Hypothalamus (tissue), 51 donors: ENCODE measurements around the gene FSTL4.

Source experiments
- DNase-seq, 51 donors: peaks; one replicate each; lab custom pipeline; 2025; lab: John Stamatoyannopoulos, UW

The FSTL4 gene

GRCh38 chr5:133434336-133434735, 178.0 kb downstream of the FSTL4 start:
- no peak for DNase-seq

- no peak for DNase-seq
Observed at GRCh38 chr5:133433641-133434040, 178.7 kb downstream of the FSTL4 start.

- DNase-seq: no peak
Observed at GRCh38 chr5:133432956-133433532, 179.3 kb downstream of the FSTL4 start.

DNA sequence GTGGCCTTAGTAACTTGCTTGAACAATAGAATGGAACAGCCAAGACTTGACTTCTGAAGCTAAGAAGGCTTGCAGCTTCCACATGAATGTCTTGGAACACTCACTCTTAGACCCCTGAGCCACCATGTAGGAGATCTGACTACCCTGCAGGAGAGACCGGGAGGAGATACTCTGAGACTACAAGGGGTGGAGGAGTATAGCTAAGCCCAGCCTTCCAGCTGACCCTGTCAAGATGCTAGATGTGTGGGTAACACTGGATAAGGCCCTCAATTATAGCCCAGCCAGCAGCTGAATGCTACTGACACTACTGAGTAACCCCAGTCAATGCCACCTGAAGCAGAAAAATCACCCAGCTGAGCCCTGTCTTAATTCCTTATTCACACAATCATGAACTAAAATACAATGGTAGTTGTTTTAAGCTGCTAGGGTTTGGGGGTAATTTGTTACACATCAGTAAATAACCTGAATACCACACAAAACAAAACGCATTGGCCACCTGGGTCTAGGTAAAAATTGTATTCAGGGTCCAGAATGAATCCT, 180.9 kb downstream of the FSTL4 start:
- DNase-seq: no peak

DNA sequence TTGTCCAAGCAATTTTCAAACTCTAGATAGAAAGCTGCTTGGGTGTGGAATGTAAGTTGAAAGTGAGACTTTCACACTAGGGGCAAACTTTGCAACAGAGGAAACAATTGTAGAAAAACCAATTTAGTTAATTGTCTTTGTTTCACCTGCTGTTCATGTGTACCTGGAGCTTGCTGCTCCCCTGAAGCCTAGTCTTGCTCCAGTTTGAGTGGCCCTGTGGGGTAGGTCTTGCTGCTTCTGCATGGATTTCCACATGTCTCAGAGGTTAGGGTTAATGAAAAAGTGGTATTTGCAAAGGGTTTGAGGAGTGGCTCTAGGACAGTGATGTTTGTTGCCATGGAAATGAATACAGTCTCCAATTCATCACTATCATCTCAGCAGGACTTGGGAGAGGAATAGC, 182.2 kb downstream of the FSTL4 start:
- no peak for DNase-seq

DNA sequence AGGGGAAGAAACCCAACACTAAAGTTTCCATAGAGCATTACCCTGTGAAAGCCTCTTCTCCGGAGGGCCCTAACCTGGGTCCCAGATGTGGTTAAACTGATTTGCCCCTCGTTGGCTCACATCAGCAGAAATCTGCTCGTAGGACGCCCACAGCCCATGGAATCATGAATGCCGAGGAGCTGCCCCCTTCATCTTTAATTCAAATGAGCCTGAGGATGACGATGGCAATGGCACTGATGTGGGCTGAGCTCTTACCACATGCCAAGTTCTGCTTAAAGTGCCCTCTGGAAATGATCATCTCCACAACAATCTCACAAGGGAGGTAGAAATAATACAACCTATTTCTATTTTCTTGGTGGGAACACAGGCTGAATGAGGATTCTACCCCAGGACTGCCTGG, 183.3 kb downstream of the FSTL4 start:
- DNase-seq: no peak

GRCh38 chr5:133428072-133428660, 184.2 kb downstream of the FSTL4 start:
- DNase-seq: no peak

DNA sequence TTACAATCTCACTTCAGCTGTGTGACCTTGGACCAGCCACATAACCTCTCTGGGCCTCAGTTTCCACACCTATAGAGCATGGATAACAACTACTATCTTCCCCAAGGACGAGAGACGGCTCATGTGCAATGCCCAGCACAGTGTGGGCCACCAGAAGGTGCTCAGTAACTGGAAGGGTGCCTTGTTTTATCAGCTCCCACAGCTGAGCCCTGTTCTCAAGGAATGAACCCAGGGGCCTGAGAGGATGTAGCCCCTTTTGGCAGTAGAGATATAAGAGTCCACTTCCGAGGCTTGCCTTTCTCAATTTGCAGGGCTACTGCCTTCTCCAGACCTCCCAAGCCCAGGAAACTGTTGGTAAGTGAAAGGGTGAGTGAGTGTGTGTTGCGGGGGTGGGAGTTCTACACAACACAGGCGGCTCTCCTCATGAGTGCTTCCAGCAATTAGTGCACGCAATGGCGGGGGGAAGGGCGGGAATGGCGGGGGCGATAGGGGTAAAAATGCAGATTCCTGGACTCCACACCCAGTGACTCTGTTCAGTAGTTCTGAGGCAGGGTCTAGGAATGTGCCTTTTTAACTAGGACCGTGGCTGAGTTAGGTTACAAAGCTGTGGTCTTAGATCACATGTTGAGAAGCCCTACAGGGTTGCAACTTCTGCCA, 185.1 kb downstream of the FSTL4 start:
- DNase-seq: no peak

GRCh38 chr5:133426264-133426663, 186.1 kb downstream of the FSTL4 start:
- DNase-seq: no peak

- no peak for DNase-seq
Observed at GRCh38 chr5:133425764-133426163, 186.6 kb downstream of the FSTL4 start.

DNA sequence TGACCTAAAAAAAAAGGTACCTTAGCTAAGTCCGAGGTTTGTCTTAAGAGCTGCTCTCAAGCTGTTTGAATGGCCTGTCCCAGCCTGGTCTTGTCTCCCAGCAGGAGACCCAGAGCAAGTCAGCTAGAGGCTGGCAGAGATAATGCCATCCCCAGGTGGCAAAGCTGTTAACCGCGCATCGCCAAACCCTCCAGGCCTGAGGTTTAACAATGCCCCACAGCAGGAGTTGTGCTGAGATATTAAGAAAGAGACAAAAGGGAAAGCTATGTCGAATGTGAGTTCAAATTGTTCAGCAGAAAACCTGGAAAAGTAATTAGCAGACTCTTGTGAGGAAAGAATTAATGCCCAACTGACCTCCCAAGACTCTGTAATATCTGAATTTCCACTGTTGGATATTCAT, 187.1 kb downstream of the FSTL4 start:
- no peak for DNase-seq

GRCh38 chr5:133423618-133424282, 188.6 kb downstream of the FSTL4 start:
- peak in 40 of 51 donors; percentile 2 to 77 (median 30) for DNase-seq

- DNase-seq: no peak
Observed at GRCh38 chr5:133423011-133423617, 189.2 kb downstream of the FSTL4 start.

DNA sequence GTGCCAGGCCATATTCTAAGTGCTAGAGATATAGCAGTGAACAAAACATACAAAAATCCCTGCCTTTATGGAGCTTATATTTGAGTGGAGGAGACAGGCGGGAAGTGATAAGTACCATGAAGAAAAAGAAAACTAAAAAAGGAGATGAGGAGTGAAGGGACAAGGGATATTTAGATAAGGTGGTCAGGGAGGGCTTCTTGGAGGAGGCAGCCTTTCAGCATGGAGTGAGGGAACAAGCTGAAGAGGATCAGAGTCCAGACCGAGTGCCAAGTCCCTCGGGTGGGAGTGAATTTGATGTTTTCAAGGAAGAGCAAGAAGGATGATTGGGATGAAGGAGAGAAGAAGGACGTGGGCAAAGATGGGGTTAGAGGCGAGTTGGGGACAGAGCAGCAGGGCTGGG, 190.5 kb downstream of the FSTL4 start:
- DNase-seq: no peak

DNA sequence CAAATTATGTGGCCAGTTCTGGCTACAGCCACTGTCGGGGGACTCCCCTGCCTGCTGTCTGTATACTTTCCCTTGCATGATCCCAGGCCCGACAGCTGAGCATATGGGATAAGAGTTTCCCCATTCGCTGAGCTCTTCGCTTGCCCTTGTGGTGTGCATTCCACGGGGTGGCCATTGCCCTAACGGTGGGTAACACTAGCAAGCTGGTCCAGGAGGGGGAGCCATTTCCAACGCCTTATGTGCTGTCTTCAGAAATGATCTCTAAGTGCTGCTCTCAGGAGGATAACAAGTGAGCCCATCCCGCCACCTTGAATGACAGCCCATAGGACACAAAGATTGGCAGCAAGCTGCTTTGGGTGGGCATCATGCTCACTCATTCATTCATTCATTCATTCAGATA, 190.9 kb downstream of the FSTL4 start:
- DNase-seq: peak in 1 of 51 donors; percentile 3

DNA sequence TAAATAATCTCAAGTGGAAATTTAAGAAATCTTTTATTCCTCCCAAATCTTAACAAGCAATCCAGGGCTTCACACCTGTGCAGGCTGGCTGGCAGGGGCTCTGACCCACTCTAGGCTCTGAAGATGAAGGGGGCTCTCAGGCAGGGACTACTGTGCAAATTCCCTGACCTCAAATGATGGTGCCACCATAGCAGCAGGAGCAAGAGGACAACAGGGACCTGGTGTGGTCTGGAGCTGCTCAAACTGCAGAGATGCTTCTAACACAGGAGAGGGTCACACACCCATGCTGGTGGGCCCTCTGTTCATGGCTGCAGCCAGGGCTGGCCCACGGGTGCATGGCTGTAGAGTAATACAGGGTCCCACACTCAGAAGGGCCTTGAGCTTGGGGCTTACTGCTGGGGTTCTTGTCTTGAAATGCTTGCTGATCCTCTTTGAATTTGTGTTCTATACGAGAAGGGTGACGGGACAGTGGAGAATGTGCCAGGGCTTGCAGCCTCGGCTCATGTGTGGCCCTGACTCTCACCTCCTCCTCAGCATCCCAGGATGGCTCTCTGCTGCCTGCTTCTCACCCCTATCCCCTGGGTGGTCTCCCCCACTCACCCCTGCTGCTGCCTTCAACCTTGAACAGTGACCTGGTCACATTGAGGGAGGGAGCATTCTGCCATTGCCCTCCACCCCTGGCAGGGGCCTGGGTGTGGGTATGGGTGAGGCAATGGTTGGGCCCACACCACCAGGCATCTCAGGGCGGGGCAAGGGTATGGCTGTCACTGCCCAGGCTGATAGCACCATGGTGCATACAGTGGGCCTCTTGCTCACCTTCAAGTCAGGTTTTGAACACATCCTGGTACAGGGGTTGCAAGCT, 191.7 kb downstream of the FSTL4 start:
- no peak for DNase-seq

DNA sequence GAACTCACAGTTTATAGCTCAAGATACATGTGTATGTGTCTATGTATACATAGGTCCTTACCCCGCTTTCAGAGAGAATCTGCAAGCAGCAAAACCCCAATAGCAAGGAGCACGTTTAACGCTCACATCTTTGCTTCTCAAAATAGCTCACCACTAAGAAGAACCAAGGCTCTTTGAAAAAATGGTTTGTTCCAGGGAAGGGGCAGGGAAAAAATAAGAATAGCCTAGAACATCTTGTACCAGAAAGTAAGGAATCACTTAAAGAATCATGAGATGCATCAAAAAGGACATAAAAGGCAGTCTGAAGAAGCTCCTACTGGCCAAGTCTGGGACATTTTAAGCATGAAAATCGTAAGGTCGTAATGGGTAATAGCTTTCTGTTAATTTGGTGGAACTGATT, 196.4 kb downstream of the FSTL4 start:
- no peak for DNase-seq

DNA sequence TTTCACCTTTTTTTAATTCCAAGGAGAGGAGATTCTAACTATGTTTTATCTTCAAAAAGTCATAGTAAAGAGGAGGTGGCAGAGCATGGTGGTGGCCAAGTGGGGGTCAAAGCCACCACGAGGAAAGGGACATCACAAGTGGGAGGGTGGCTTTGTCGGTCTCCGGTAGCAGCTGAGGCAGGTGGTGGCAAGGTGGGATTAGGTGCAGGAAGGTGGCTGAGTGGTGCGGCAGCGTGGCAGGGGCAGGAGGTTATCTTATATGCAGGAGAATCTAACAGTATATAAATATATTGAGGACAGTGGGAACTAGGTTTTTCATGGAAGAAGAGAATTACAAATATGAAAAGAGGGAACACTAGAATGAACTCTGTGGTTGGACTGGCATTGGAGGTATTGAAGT, 196.8 kb downstream of the FSTL4 start:
- DNase-seq: no peak

DNA sequence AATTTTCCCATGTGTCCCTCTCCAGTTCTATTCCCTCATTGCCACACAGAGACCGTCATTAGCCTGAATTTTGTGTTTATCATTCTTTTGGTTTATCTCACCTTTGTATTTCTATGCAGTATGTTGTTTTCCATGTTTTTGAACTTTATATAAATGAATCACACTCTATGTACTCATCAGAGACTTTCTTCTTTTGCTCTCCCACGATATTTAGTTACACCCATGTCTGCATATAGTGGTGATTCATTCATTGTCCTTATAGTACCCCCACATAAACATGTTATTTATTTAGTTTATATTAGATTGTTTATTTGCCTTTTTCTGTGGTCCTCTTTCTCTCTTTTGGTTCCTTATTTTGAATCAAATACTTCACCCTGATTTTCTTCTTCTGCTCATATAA, 199.7 kb downstream of the FSTL4 start:
- DNase-seq: no peak

GRCh38 chr5:133410335-133410828, 202.0 kb downstream of the FSTL4 start:
- peak in 1 of 51 donors; percentile 47 for DNase-seq
